Measurements from ENCODE around the gene FLRT2. TPM values are rescaled to one million over a fixed set of nuclear protein-coding genes. Genes with fewer than 3 reads are reported as not detected.

The FLRT2 gene
- 12.0 TPM for polyA plus RNA-seq (2013, experiment 1 of 2)
- polyA plus RNA-seq (2013, experiment 2 of 2) = 12.8 TPM

DNA sequence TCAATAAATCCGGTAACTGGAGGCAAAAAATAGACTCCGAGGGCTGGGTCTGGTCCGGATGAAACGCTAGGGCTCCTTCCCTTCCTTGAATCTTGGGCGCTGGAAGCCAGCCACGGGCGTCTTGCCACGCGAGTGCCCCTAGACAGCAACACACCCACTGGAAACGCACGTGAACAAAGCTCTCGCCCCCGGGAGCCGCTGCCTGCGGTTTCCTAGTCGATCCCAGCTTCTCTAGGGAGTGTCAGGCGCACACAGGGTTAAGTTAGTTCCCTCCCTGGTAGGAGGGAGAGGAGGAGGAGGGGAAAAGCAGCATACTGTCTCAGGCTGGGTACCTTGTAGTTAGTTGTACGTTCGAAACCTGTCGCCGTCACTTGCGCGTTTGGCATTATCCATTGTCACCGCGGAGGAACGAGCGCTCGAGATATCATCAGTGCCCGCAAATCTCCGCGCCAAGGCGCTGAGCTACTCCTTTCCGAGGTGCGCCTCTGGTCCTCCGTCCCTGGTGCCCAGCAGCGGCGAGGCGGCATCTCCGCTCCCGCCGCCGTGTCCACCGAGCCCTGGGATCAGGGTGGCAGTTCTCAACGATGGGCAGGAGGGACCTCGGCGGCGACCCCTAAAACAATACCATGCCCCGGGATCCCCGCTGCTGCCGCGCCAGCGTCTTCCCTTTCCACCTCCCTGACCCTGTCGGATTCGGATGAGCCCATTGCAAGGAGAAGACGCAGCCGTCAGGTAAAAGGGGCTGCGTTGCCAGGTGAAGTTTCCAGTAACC, at the start of gene FLRT2:
Gene FLRT2 (plus strand): TSS at position 342 of the 772 bp plus-strand sequence. CDS start 91,371 bp downstream, outside the sequence.
- no peaks in the 10 kb centered on the region for H3K36me3 ChIP-seq (ENCODE audit: insufficient read depth, low read length)
- H3K9me3 ChIP-seq (ENCODE audit: insufficient read depth, low read depth, low read length) = no peaks in the 10 kb centered on the region
- H3K27ac ChIP-seq (ENCODE audit: low read depth, low read length) = no peak within 1 kb of the TSS
- H3K27me3 ChIP-seq (ENCODE audit: insufficient read depth, low read length) = peaks cover 63% of the 10 kb centered on the region
- peaks cover 30% of the 10 kb centered on the region; the same call in 1 of the 2 replicates for H3K4me1 ChIP-seq (ENCODE audit: insufficient read depth, low read length)
- H3K9ac ChIP-seq (ENCODE audit: low read depth, low read length) = peak within 1 kb of the TSS; percentile 20; the same call in 1 of the 2 replicates
- H3K4me3 ChIP-seq (ENCODE audit: low read length) = peak within 1 kb of the TSS; percentile 65
- WGBS = under 1% methylated on average over 57 of the region's 57 CpGs

DNA sequence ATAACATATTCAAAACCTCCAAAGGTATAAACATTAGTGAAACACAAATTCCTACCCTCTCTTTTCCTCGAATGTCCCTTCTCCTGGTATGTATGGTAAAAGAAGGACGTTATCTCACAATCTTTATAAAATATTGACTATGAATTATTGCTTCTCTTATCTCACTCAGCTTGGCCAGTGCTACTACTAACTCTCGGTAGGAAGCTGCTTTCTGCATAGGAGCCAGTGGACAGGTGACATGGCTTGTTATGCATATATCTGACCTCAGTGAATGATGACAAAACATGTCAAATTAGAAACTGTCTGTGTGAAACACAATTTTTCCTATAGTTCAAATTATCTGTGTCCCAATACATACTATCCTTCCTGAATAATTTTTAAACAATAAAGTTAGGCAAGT, 48.5 kb upstream of the FLRT2 start:
- H3K9ac ChIP-seq (ENCODE audit: low read depth, low read length) = no peak overlapping the region
- H3K4me1 ChIP-seq (ENCODE audit: insufficient read depth, low read length) = no peaks in the 10 kb centered on the region
- H3K27ac ChIP-seq (ENCODE audit: low read depth, low read length) = no peak overlapping the region
- no peaks in the 10 kb centered on the region for H3K9me3 ChIP-seq (ENCODE audit: insufficient read depth, low read depth, low read length)
- H3K36me3 ChIP-seq (ENCODE audit: insufficient read depth, low read length) = no peaks in the 10 kb centered on the region
- H3K4me3 ChIP-seq (ENCODE audit: low read length) = no peak overlapping the region
- no peaks in the 10 kb centered on the region for H3K27me3 ChIP-seq (ENCODE audit: insufficient read depth, low read length)
- WGBS = 95% methylated on average over 1 of the region's 3 CpGs

DNA sequence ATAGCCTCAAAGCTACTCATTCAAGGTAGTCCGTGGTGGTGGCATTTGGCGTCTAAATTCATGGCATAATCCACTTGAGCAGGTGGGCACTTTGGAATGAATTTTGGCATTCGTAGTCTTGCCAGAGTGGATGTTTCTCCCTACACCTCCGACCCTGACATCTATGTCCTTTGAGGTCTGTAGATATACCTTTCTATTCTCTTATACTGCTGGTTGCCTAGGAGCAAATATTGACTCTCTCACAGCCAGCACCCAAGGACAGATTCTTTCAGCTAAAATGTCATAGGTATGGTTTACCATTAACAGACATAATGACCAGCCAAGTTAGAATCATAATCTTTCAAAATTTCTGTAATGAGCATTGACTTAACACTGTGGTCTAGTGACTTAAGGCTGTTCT, 47.4 kb upstream of the FLRT2 start:
- H3K27me3 ChIP-seq (ENCODE audit: insufficient read depth, low read length) = no peaks in the 10 kb centered on the region
- 82% methylated on average over 4 of the region's 4 CpGs for WGBS
- no peaks in the 10 kb centered on the region for H3K9me3 ChIP-seq (ENCODE audit: insufficient read depth, low read depth, low read length)
- no peak overlapping the region for H3K9ac ChIP-seq (ENCODE audit: low read depth, low read length)
- H3K4me1 ChIP-seq (ENCODE audit: insufficient read depth, low read length) = no peaks in the 10 kb centered on the region
- H3K36me3 ChIP-seq (ENCODE audit: insufficient read depth, low read length) = no peaks in the 10 kb centered on the region
- H3K4me3 ChIP-seq (ENCODE audit: low read length) = no peak overlapping the region
- H3K27ac ChIP-seq (ENCODE audit: low read depth, low read length) = no peak overlapping the region

DNA sequence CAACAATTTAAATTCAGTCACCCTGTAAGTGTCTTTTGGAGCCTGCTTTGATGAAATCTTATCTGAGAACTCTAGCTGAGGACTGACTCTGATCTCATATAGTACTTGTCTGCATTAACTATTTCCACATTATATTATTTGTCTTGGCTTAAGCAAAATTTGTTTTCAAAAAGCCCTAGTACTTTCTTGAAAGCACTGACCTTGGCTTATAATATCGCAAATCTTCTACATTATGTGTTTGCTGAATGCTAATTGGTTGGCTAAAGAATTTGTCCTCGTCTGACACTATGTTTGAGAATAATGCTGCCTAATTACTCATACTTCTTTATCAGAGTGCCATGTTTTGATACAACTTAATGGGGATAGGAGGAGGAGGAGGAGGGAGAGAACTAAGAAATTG, 46.9 kb upstream of the FLRT2 start:
- Histone ChIP-seq H3K4me1 (ENCODE audit: insufficient read depth, low read length) (no peaks in the 10 kb centered on the region), H3K36me3 (ENCODE audit: insufficient read depth, low read length) (no peaks in the 10 kb centered on the region), H3K9me3 (ENCODE audit: insufficient read depth, low read depth, low read length) (no peaks in the 10 kb centered on the region), H3K9ac (ENCODE audit: low read depth, low read length) (no peak overlapping the region), H3K27ac (ENCODE audit: low read depth, low read length) (no peak overlapping the region), H3K27me3 (ENCODE audit: insufficient read depth, low read length) (no peaks in the 10 kb centered on the region), H3K4me3 (ENCODE audit: low read length) (no peak overlapping the region)
- 85% methylated on average over 2 of the region's 2 CpGs for WGBS

- H3K27ac ChIP-seq (ENCODE audit: low read depth, low read length) = no peak overlapping the region
These were observed 46.3 kb upstream of the FLRT2 start for GRCh38 chr14:85483652-85484051.

DNA sequence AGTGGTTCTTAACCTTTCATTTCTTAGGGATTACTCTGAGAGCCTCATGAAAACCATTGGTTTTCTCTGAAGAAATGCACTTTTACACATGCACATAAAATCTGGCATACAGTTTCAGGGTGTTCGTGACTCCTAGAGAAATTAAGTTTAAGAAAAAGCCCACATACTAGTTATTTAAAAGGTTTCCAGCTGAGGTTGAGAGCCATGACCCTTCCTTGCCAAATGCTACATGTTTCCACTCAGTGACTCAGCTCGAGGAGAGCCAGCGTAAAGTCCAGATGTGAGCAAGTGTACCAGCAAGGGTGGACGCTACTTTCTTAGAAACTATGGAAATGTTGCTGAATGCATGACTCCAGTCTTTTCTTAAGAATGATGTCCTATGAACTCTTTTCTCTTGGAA, 42.7 kb upstream of the FLRT2 start:
- Histone ChIP-seq H3K9me3 (ENCODE audit: insufficient read depth, low read depth, low read length) (0 out of 2 replicates have a peak, but pooled peaks cover 4% of the 10 kb centered on the region), H3K9ac (ENCODE audit: low read depth, low read length) (no peak overlapping the region), H3K36me3 (ENCODE audit: insufficient read depth, low read length) (no peaks in the 10 kb centered on the region), H3K4me1 (ENCODE audit: insufficient read depth, low read length) (no peaks in the 10 kb centered on the region), H3K4me3 (ENCODE audit: low read length) (no peak overlapping the region), H3K27me3 (ENCODE audit: insufficient read depth, low read length) (no peaks in the 10 kb centered on the region), H3K27ac (ENCODE audit: low read depth, low read length) (no peak overlapping the region)
- WGBS = 94% methylated on average over 4 of the region's 4 CpGs

More at GRCh38 chr14:85483652-85484051, 46.3 kb upstream of the FLRT2 start:
- no peak overlapping the region for H3K4me3 ChIP-seq (ENCODE audit: low read length)
- H3K36me3 ChIP-seq (ENCODE audit: insufficient read depth, low read length) = no peaks in the 10 kb centered on the region
- no peak overlapping the region for H3K9ac ChIP-seq (ENCODE audit: low read depth, low read length)
- no peaks in the 10 kb centered on the region for H3K4me1 ChIP-seq (ENCODE audit: insufficient read depth, low read length)
- no peaks in the 10 kb centered on the region for H3K27me3 ChIP-seq (ENCODE audit: insufficient read depth, low read length)
- H3K9me3 ChIP-seq (ENCODE audit: insufficient read depth, low read depth, low read length) = no peaks in the 10 kb centered on the region

- WGBS = no CpG with 5 or more reads among the region's 1 CpG
- H3K4me1 ChIP-seq (ENCODE audit: insufficient read depth, low read length) = no peaks in the 10 kb centered on the region
- H3K9me3 ChIP-seq (ENCODE audit: insufficient read depth, low read depth, low read length) = no peaks in the 10 kb centered on the region
- H3K4me3 ChIP-seq (ENCODE audit: low read length) = no peak overlapping the region
- no peak overlapping the region for H3K9ac ChIP-seq (ENCODE audit: low read depth, low read length)
- H3K27ac ChIP-seq (ENCODE audit: low read depth, low read length) = no peak overlapping the region
- H3K27me3 ChIP-seq (ENCODE audit: insufficient read depth, low read length) = no peaks in the 10 kb centered on the region
- no peaks in the 10 kb centered on the region for H3K36me3 ChIP-seq (ENCODE audit: insufficient read depth, low read length)
These were observed 28.2 kb upstream of the FLRT2 start for GRCh38 chr14:85501751-85502150.

- no peak overlapping the region for H3K9ac ChIP-seq (ENCODE audit: low read depth, low read length)
- H3K4me3 ChIP-seq (ENCODE audit: low read length) = no peak overlapping the region
- no peak overlapping the region for H3K27ac ChIP-seq (ENCODE audit: low read depth, low read length)
- H3K27me3 ChIP-seq (ENCODE audit: insufficient read depth, low read length) = no peaks in the 10 kb centered on the region
- H3K36me3 ChIP-seq (ENCODE audit: insufficient read depth, low read length) = no peaks in the 10 kb centered on the region
- 87% methylated on average over 6 of the region's 6 CpGs for WGBS
- H3K4me1 ChIP-seq (ENCODE audit: insufficient read depth, low read length) = no peaks in the 10 kb centered on the region
- H3K9me3 ChIP-seq (ENCODE audit: insufficient read depth, low read depth, low read length) = no peaks in the 10 kb centered on the region
These were observed 21.1 kb upstream of the FLRT2 start for GRCh38 chr14:85508863-85509262.

- Histone ChIP-seq H3K27ac (ENCODE audit: low read depth, low read length) (no peak overlapping the region), H3K9me3 (ENCODE audit: insufficient read depth, low read depth, low read length) (no peaks in the 10 kb centered on the region), H3K4me1 (ENCODE audit: insufficient read depth, low read length) (no peaks in the 10 kb centered on the region), H3K9ac (ENCODE audit: low read depth, low read length) (no peak overlapping the region), H3K4me3 (ENCODE audit: low read length) (no peak overlapping the region), H3K36me3 (ENCODE audit: insufficient read depth, low read length) (no peaks in the 10 kb centered on the region), H3K27me3 (ENCODE audit: insufficient read depth, low read length) (no peaks in the 10 kb centered on the region)
- WGBS = 97% methylated on average over 2 of the region's 2 CpGs
These were observed 17.5 kb upstream of the FLRT2 start for GRCh38 chr14:85512451-85512850.

DNA sequence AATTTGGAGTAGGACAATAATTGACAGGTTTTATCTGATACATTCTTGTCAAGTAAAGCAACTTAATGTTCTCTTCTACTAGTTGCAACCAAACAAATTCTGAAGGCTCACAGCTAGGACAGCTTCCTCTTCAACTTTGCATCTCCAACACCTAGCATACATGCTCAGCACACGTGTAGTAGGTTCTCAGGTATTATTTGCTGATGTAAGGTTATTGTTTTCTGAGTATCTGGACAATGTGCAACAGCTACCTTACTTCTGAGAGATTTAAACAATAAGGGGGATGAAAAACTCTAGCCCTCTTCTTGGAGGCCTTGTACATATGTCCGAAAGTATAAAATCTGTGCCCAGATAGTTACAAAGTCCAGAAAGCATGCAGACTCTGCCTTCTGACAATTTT, 15.5 kb upstream of the FLRT2 start:
- no peak overlapping the region for H3K4me3 ChIP-seq (ENCODE audit: low read length)
- H3K9ac ChIP-seq (ENCODE audit: low read depth, low read length) = no peak overlapping the region
- no peak overlapping the region for H3K27ac ChIP-seq (ENCODE audit: low read depth, low read length)
- 90% methylated on average over 2 of the region's 2 CpGs for WGBS
- no peaks in the 10 kb centered on the region for H3K9me3 ChIP-seq (ENCODE audit: insufficient read depth, low read depth, low read length)
- H3K4me1 ChIP-seq (ENCODE audit: insufficient read depth, low read length) = 0 out of 2 replicates have a peak, but pooled peaks cover under 1% of the 10 kb centered on the region
- no peaks in the 10 kb centered on the region for H3K27me3 ChIP-seq (ENCODE audit: insufficient read depth, low read length)
- H3K36me3 ChIP-seq (ENCODE audit: insufficient read depth, low read length) = no peaks in the 10 kb centered on the region

DNA sequence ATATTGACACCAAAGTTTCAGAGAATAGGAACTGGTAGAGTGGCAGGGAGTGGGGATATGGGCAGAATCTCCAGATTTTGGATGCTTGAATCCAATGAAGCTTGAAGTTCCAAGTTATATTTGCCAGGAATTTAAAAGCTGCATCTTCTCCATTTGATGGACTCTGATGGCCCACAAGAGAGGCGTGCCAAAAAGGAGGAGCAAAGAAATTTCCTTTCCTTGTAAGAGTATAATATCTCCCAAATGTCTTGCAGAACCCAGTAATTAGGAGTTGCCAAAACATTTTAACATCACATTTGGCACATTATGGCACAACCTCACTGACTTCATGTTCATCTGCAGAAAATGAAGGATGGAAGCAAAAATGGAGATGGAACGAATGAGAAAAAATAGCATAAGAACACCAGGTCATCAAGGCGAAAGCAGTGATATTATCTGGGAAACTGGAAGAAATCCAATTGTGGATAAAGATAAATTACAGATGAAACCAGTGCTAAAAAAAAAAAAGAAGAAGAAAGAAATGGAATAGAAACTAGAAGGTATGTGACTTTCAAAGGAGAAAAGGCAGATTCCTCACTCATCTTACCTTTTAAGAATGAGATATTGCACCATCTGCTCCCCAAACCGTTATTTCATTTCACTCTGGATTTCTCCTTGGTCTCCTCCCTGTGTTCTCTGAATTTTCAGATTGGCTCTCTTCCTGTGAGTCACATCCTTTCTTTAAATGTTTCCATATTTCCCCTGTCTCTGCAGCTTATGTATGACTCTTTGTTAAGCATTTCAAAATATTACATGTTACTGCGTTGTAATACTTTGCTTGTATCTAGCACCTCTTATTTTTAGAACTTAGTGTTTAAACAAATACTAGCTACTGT, 13.5 kb upstream of the FLRT2 start:
- Histone ChIP-seq H3K4me3 (ENCODE audit: low read length) (no peak overlapping the region), H3K27me3 (ENCODE audit: insufficient read depth, low read length) (no peaks in the 10 kb centered on the region), H3K9me3 (ENCODE audit: insufficient read depth, low read depth, low read length) (no peaks in the 10 kb centered on the region), H3K27ac (ENCODE audit: low read depth, low read length) (no peak overlapping the region), H3K36me3 (ENCODE audit: insufficient read depth, low read length) (no peaks in the 10 kb centered on the region), H3K9ac (ENCODE audit: low read depth, low read length) (no peak overlapping the region), H3K4me1 (ENCODE audit: insufficient read depth, low read length) (peaks cover 11% of the 10 kb centered on the region)
- 94% methylated on average over 4 of the region's 5 CpGs for WGBS

Measured in HUES64 (cell line).